Measurements from ENCODE around the gene ITGB2. TPM values are rescaled to one million over a fixed set of nuclear protein-coding genes. Genes with fewer than 3 reads are reported as not detected.

ITGB2 gene
- polyA plus RNA-seq, 1 of the 3 experiments (the other 2 are of a cell fraction) = 0.77 TPM

- no peaks in the 10 kb centered on the region for H3K9me3 ChIP-seq
- WGBS (ENCODE audit: low lambda C conversion rate) = under 1% methylated on average over 20 of the region's 69 CpGs
- H3F3A ChIP-seq (replicated peaks; ENCODE audit: insufficient read depth) = peaks cover 5% of the 10 kb centered on the region
- H3K79me2 ChIP-seq (ENCODE audit: insufficient read depth) = peaks cover 53% of the 10 kb centered on the region
- H3K27ac ChIP-seq (ENCODE audit: low read depth in 2 of 2, low read length in 1 of 2) = peak within 1 kb of the TSS; percentile 41 to 63; a peak in 3 of 4 replicates
- peak within 1 kb of the TSS; percentile 80 for H3K9ac ChIP-seq
- ChIA-PET POLR2A (interaction anchor here (1.0 kb wide), 1 partner anchor 198 kb away, joined by 3 read pairs; no protein-coding TSS in a partner anchor), CTCF (interaction anchor here (0.9 to 2.7 kb wide), 11 partner anchors 8 to 200 kb away, joined by 3 to 25 read pairs (median 3); no protein-coding TSS in a partner anchor)
- peak within 1 kb of the TSS; percentile 91 for H3K4me2 ChIP-seq
- peaks cover 4 to 18% of the 10 kb centered on the region in 2 experiments for H3K36me3 ChIP-seq (replicated peaks in 1 of 2; ENCODE audit: control insufficient read depth in 1 of 2, insufficient read depth in 2 of 2, low read length in 1 of 2)
- no peaks in the 10 kb centered on the region for H3K27me3 ChIP-seq (ENCODE audit: insufficient read depth)
- peak within 1 kb of the TSS; percentile 97 to 98 for H3K4me3 ChIP-seq (ENCODE audit: low read depth in 2 of 2, low read length in 1 of 2)
- H2AFZ ChIP-seq (ENCODE audit: low read depth) = peak within 1 kb of the TSS; percentile 99
- DNase-seq = peak; percentile 98
- H4K20me1 ChIP-seq (ENCODE audit: insufficient read depth) = peaks cover 25% of the 10 kb centered on the region
- H3K9me2 ChIP-seq = no peaks in the 10 kb centered on the region
- peaks cover 8 to 19% of the 10 kb centered on the region in 2 experiments; a peak in 3 of 4 replicates for H3K4me1 ChIP-seq (ENCODE audit: control insufficient read depth in 1 of 2, insufficient read depth in 2 of 2, low read depth in 1 of 2, low read length in 1 of 2)
- peak; percentile 79 for TF ChIP-seq ELF1 (IDR thresholded peaks at IDR 0.05)
- peak; percentile 95; the same call in 1 of the 2 replicates for TF ChIP-seq SIN3A (IDR thresholded peaks at IDR 0.05; ENCODE audit: borderline replicate concordance, low read depth, low read length)
- TF ChIP-seq TAF1 (IDR thresholded peaks at IDR 0.05; ENCODE audit: borderline replicate concordance, low read depth, low read length) = peak; percentile 96
- TF ChIP-seq SMC3 (IDR thresholded peaks at IDR 0.05; ENCODE audit: low read depth, low read length) = no peak
- no peak for TF ChIP-seq FOSL2 (IDR thresholded peaks at IDR 0.05; ENCODE audit: borderline replicate concordance, low read depth)
- TF ChIP-seq RAD21 (IDR thresholded peaks at IDR 0.05; ENCODE audit: low read length) = no peak
- no peak for TF ChIP-seq RCOR1 (IDR thresholded peaks at IDR 0.05; ENCODE audit: low read length)
- TF ChIP-seq EP300 (IDR thresholded peaks at IDR 0.05; ENCODE audit: borderline replicate concordance in 1 of 2, low read depth in 1 of 2, low read length in 1 of 2) = peak in 1 of 2 experiments; percentile 34; a peak in 1 of 4 replicates
- peak; percentile 83 for TF ChIP-seq MAX (IDR thresholded peaks at IDR 0.05; ENCODE audit: low read depth)
- no peak for TF ChIP-seq EZH2phosphoT487 (IDR thresholded peaks at IDR 0.05; ENCODE audit: borderline replicate concordance, low read depth)
- no peak for TF ChIP-seq CTCF (IDR thresholded peaks at IDR 0.05)
- no peak for TF ChIP-seq FOXJ3 (CRISPR knock-in tag; IDR thresholded peaks at IDR 0.05)
- peak; percentile 74; the same call in 1 of the 2 replicates for TF ChIP-seq YY1 (IDR thresholded peaks at IDR 0.05; ENCODE audit: low read depth)
- TF ChIP-seq ZBTB33 (IDR thresholded peaks at IDR 0.05; ENCODE audit: borderline replicate concordance, low read depth) = 0 out of 2 replicates have a peak, but pooled peaks have one; percentile 60
- TF ChIP-seq TEAD4 (IDR thresholded peaks at IDR 0.05; ENCODE audit: borderline replicate concordance, insufficient read depth) = 0 out of 2 replicates have a peak, but pooled peaks have one; percentile 27
- no peak for TF ChIP-seq RFX5 (IDR thresholded peaks at IDR 0.05; ENCODE audit: low read length)
- TF ChIP-seq MEF2A (IDR thresholded peaks at IDR 0.05; ENCODE audit: borderline replicate concordance, low read depth) = no peak; the same call in 1 of the 2 replicates
- peak; percentile 49; the same call in 1 of the 2 replicates for TF ChIP-seq USF1 (IDR thresholded peaks at IDR 0.05; ENCODE audit: borderline replicate concordance, low read depth)
- TF ChIP-seq POLR2AphosphoS5 (IDR thresholded peaks at IDR 0.05; ENCODE audit: low read depth, low read length) = peak; percentile 72; the same call in 1 of the 2 replicates
- TF ChIP-seq FOXM1 (IDR thresholded peaks at IDR 0.05; ENCODE audit: low read depth) = no peak
- no peak for TF ChIP-seq USF2 (IDR thresholded peaks at IDR 0.05; ENCODE audit: borderline replicate concordance, low read depth, low read length)
- peak; percentile 86 for TF ChIP-seq MXI1 (IDR thresholded peaks at IDR 0.05; ENCODE audit: low read depth, low read length)
- peak; percentile 54 for TF ChIP-seq PBX3 (IDR thresholded peaks at IDR 0.05)
- TF ChIP-seq GATA2 (CRISPR knock-in tag; IDR thresholded peaks at IDR 0.05) = no peak
- TF ChIP-seq TCF12 (IDR thresholded peaks at IDR 0.05) = peak; percentile 39; the same call in 1 of the 2 replicates
- no peak for TF ChIP-seq RXRA (IDR thresholded peaks at IDR 0.05; ENCODE audit: borderline replicate concordance, low read depth)
- peak; percentile 81 for TF ChIP-seq CHD2 (IDR thresholded peaks at IDR 0.05; ENCODE audit: low read length, partially characterized antibody)
Measured at GRCh38 chr21:44939532-44940115, 18.9 kb upstream of the ITGB2 start, which contains the start of gene SLX9. Gene SLX9 (plus strand): TSS chr21:44940029. CDS start chr21:44940058, 29 bp downstream.
